SJSA1 (cell line): Measurements from ENCODE around the gene TMPRSS13. TPM values are rescaled to one million over a fixed set of nuclear protein-coding genes. Genes with fewer than 3 reads are reported as not detected.

Experiments used
- DNase-seq, 2 experiments: peaks; one replicate each; pipeline ENCODE4 v3.0.0-alpha.2; 2015 to 2020; ENCODE audit warnings: low spot score in 2 of 2, low read depth in 1 of 2
- H3K27ac ChIP-seq: fragments of 250-450 bp; sonication (Bioruptor Pico); 2 replicates; pipeline ENCODE4 v1.5.1; 2020; ENCODE audit warnings: mild to moderate bottlenecking, moderate library complexity
- H3K27me3 ChIP-seq: fragments of 250-450 bp; sonication (Bioruptor Pico); replicated peaks from 2 replicates; pipeline ENCODE4 v1.5.1; 2020; ENCODE audit warnings: mild to moderate bottlenecking, moderate library complexity
- H3K36me3 ChIP-seq: fragments of 250-450 bp; sonication (Bioruptor Pico); 2 replicates; pipeline ENCODE4 v1.5.1; 2020; ENCODE audit warnings: mild to moderate bottlenecking
- H3K4me1 ChIP-seq: fragments of 250-450 bp; sonication (Bioruptor Pico); replicated peaks from 2 replicates; pipeline ENCODE4 v1.6.1; 2021; ENCODE audit warnings: mild to moderate bottlenecking
- H3K4me3 ChIP-seq: fragments of 250-450 bp; sonication (Bioruptor Pico); 2 replicates; pipeline ENCODE4 v1.5.1; 2020; ENCODE audit warnings: mild to moderate bottlenecking
- H3K9me3 ChIP-seq: fragments of 250-450 bp; sonication (Bioruptor Pico); replicated peaks from 2 replicates; pipeline ENCODE4 v1.5.1; 2020; ENCODE audit warnings: mild to moderate bottlenecking
- total RNA-seq: library from RNA; depleted of rRNA; stranded (reverse); fragments of >200 nt; shearing (Covaris generic); gene quantifications from 2 replicates; pipeline ENCODE4 v1.2.3, GENCODE V29; 2014

TMPRSS13 gene
- total RNA-seq, 1 experiment from 2014 or later, result not detected

GRCh38 chr11:117918366-117919255 is 10.6 kb downstream of the TMPRSS13 start:
- Histone ChIP-seq H3K9me3 (no peaks in the 10 kb centered on the region), H3K27me3 (no peaks in the 10 kb centered on the region)
- DNase-seq, result no peak

GRCh38 chr11:117917591-117918151 is 11.5 kb downstream of the TMPRSS13 start:
- Histone ChIP-seq H3K27ac (no peak overlapping the region), H3K36me3 (no peaks in the 10 kb centered on the region), H3K9me3 (no peaks in the 10 kb centered on the region), H3K4me3 (no peak overlapping the region), H3K27me3 (no peaks in the 10 kb centered on the region), H3K4me1 (no peaks in the 10 kb centered on the region)
- DNase-seq, result no peak

More at GRCh38 chr11:117918366-117919255, 10.6 kb downstream of the TMPRSS13 start:
- H3K4me1 ChIP-seq, result no peaks in the 10 kb centered on the region
- H3K4me3 ChIP-seq, result no peak overlapping the region
- no peak overlapping the region for H3K27ac ChIP-seq
- no peaks in the 10 kb centered on the region for H3K36me3 ChIP-seq

GRCh38 chr11:117916956-117917355 is 12.2 kb downstream of the TMPRSS13 start:
- no peak for DNase-seq
- Histone ChIP-seq H3K27ac (no peak overlapping the region), H3K36me3 (no peaks in the 10 kb centered on the region), H3K4me1 (no peaks in the 10 kb centered on the region), H3K4me3 (no peak overlapping the region), H3K27me3 (no peaks in the 10 kb centered on the region), H3K9me3 (no peaks in the 10 kb centered on the region)

- no peaks in the 10 kb centered on the region for H3K9me3 ChIP-seq
- no peaks in the 10 kb centered on the region for H3K27me3 ChIP-seq
- no peak overlapping the region for H3K27ac ChIP-seq
- no peak for DNase-seq
- no peak overlapping the region for H3K4me3 ChIP-seq
- no peaks in the 10 kb centered on the region for H3K4me1 ChIP-seq
- H3K36me3 ChIP-seq, result no peaks in the 10 kb centered on the region
Observed at GRCh38 chr11:117915672-117916235, 13.4 kb downstream of the TMPRSS13 start.

- H3K9me3 ChIP-seq, result no peaks in the 10 kb centered on the region
- DNase-seq, result no peak
- H3K27me3 ChIP-seq, result no peaks in the 10 kb centered on the region
- no peaks in the 10 kb centered on the region for H3K36me3 ChIP-seq
- no peak overlapping the region for H3K27ac ChIP-seq
- no peak overlapping the region for H3K4me3 ChIP-seq
- no peaks in the 10 kb centered on the region for H3K4me1 ChIP-seq
Observed at GRCh38 chr11:117914991-117915618, 14.1 kb downstream of the TMPRSS13 start.

- Histone ChIP-seq H3K4me1 (no peaks in the 10 kb centered on the region), H3K9me3 (no peaks in the 10 kb centered on the region), H3K27me3 (no peaks in the 10 kb centered on the region), H3K4me3 (no peak overlapping the region), H3K27ac (no peak overlapping the region), H3K36me3 (no peaks in the 10 kb centered on the region)
- DNase-seq, result no peak
Observed at GRCh38 chr11:117914398-117914761, 14.8 kb downstream of the TMPRSS13 start.

- H3K4me1 ChIP-seq, result no peaks in the 10 kb centered on the region
- H3K27ac ChIP-seq, result no peak overlapping the region
- no peak overlapping the region for H3K4me3 ChIP-seq
- H3K27me3 ChIP-seq, result no peaks in the 10 kb centered on the region
- H3K9me3 ChIP-seq, result no peaks in the 10 kb centered on the region
- no peaks in the 10 kb centered on the region for H3K36me3 ChIP-seq
- DNase-seq, result no peak
Observed at GRCh38 chr11:117913736-117914397, 15.3 kb downstream of the TMPRSS13 start.

- Histone ChIP-seq H3K36me3 (no peaks in the 10 kb centered on the region), H3K4me3 (no peak overlapping the region), H3K9me3 (no peaks in the 10 kb centered on the region), H3K4me1 (no peaks in the 10 kb centered on the region), H3K27me3 (no peaks in the 10 kb centered on the region), H3K27ac (no peak overlapping the region)
- no peak for DNase-seq
Observed at GRCh38 chr11:117912497-117912896, 16.7 kb downstream of the TMPRSS13 start.

GRCh38 chr11:117911694-117912093 is 17.5 kb downstream of the TMPRSS13 start:
- Histone ChIP-seq H3K27me3 (no peaks in the 10 kb centered on the region), H3K4me1 (no peaks in the 10 kb centered on the region), H3K27ac (no peak overlapping the region), H3K4me3 (no peak overlapping the region), H3K9me3 (no peaks in the 10 kb centered on the region), H3K36me3 (no peaks in the 10 kb centered on the region)
- no peak for DNase-seq

- DNase-seq, result no peak
- Histone ChIP-seq H3K9me3 (no peaks in the 10 kb centered on the region), H3K27ac (no peak overlapping the region), H3K36me3 (no peaks in the 10 kb centered on the region), H3K27me3 (no peaks in the 10 kb centered on the region), H3K4me3 (no peak overlapping the region), H3K4me1 (no peaks in the 10 kb centered on the region)
Observed at GRCh38 chr11:117910941-117911655, 18.1 kb downstream of the TMPRSS13 start.

- Histone ChIP-seq H3K27ac (no peak overlapping the region), H3K4me1 (no peaks in the 10 kb centered on the region), H3K9me3 (no peaks in the 10 kb centered on the region), H3K4me3 (no peak overlapping the region), H3K27me3 (no peaks in the 10 kb centered on the region), H3K36me3 (no peaks in the 10 kb centered on the region)
- no peak for DNase-seq
Observed at GRCh38 chr11:117910525-117910924, 18.7 kb downstream of the TMPRSS13 start.

- Histone ChIP-seq H3K36me3 (no peaks in the 10 kb centered on the region), H3K4me3 (no peak overlapping the region), H3K27ac (no peak overlapping the region), H3K27me3 (no peaks in the 10 kb centered on the region), H3K4me1 (no peaks in the 10 kb centered on the region), H3K9me3 (no peaks in the 10 kb centered on the region)
- no peak for DNase-seq
Observed at GRCh38 chr11:117909611-117910382, 19.4 kb downstream of the TMPRSS13 start.
